Heart left ventricle (tissue), 16 donors: ENCODE results near the gene CNNM3. TPM values are rescaled to one million over a fixed set of nuclear protein-coding genes. Genes with fewer than 3 reads are reported as not detected.
A peak's percentile ranks its signal among the peaks of the same experiment; 100 is the strongest.

ENCODE experiments used
- ATAC-seq, 4 donors: fragments of 200-7000 bp; cut with Tn5 transposase; one replicate each; pipeline ENCODE4 v1.9.1; 2020 to 2022; ENCODE audit warnings: moderate library complexity in 4 of 4, mild to moderate bottlenecking in 3 of 4, moderate number of reproducible peaks in 1 of 4
- DNase-seq, 5 donors: peaks; one replicate each; pipeline ENCODE4 v3.0.0-alpha.2; 2020
- H3K27ac ChIP-seq, 12 donors: fragments of 200-600 bp; sonication (generic) in 4 of 12; one replicate each; pipeline versions ENCODE4 v1.5.0 to v1.8.0; 2016 to 2022; ENCODE audit warnings: mild to moderate bottlenecking in 2 of 12
- H3K27me3 ChIP-seq, 9 donors: fragments of 200-600 bp; sonication (generic) in 2 of 9; one replicate each; pipeline versions ENCODE4 v1.5.1 to v1.8.0; 2016 to 2022; ENCODE audit warnings: mild to moderate bottlenecking in 3 of 9
- H3K36me3 ChIP-seq, 9 donors: fragments of 200-600 bp; sonication (generic) in 2 of 9; one replicate each; pipeline versions ENCODE4 v1.5.0 to v1.8.0; 2018 to 2022; ENCODE audit warnings: mild to moderate bottlenecking in 2 of 9
- H3K4me1 ChIP-seq, 12 donors: fragments of 200-600 bp; sonication (generic) in 4 of 12; one replicate each; pipeline versions ENCODE4 v1.5.0 to v1.8.0; 2016 to 2022; ENCODE audit warnings: mild to moderate bottlenecking in 3 of 12
- H3K4me3 ChIP-seq, 12 donors: fragments of 200-600 bp; sonication (generic) in 4 of 12; one replicate each; pipeline versions ENCODE4 v1.5.0 to v1.8.0; 2017 to 2022; ENCODE audit warnings: mild to moderate bottlenecking in 9 of 12, moderate library complexity in 4 of 12
- H3K9me3 ChIP-seq, 12 donors: fragments of 200-600 bp; sonication (generic) in 4 of 12; one replicate each; pipeline versions ENCODE4 v1.5.0 to v1.8.0; 2016 to 2022; ENCODE audit warnings: mild to moderate bottlenecking in 1 of 12
- CTCF ChIP-seq, 12 donors: fragments of 200-600 bp; sonication (generic) in 4 of 12; IDR thresholded peaks; one replicate each; pipeline versions ENCODE4 v1.5.0 to v1.8.0; 2018 to 2022; ENCODE audit warnings: antibody characterized with exemption in 12 of 12, mild to moderate bottlenecking in 5 of 12
- POLR2A ChIP-seq, 2 donors: fragments of 450-650 bp; IDR thresholded peaks; one replicate each; pipeline ENCODE4 v1.6.1; 2017; ENCODE audit warnings: antibody characterized with exemption in 2 of 2, mild to moderate bottlenecking in 2 of 2, moderate library complexity in 2 of 2
- WGBS, 4 donors: extraction: QIAGEN DNeasy Blood & Tissue Kit in 2 of 4; methylation state at CpG; one replicate each; pipeline versions ENCODE4 v1.1.5 to v1.1.7; 2013 to 2018; 5-methylcytosine and 5-hydroxymethylcytosine counted together
- intact Hi-C, 10 donors: fragments of 100-400 bp; cut with DNase I; formaldehyde crosslinking; loops; one replicate each; pipeline versions ENCODE4 v1.11.1 to v1.14.2; 2022
- polyA plus RNA-seq, 2 donors: library from polyadenylated mRNA; stranded (reverse); fragments of 200-250 nt; gene quantifications; one replicate each; pipeline ENCODE4 v1.2.3, GENCODE V29; 2013
- total RNA-seq, 9 donors: library from RNA; depleted of rRNA in 2 of 9; stranded (reverse); fragments of >200 nt in 2 of 9; fragmentation: NEBNext Ultra II Directional in 3 of 9; extraction: Animal tissue kit (Norgen Biotek cat#: 25700) in 3 of 9; gene quantifications; one replicate each; pipeline versions ENCODE4 v1.1.0 to v1.2.4, GENCODE V29; 2016 to 2023
- donor health status: ischemic (EF 13 %, LVEDD 7.1; RV severe dilation, severe dysfunction).
- donor health status: healthy with polysubstance abuse.
- donor health status: DM: no; HTN: yes; CAD: no.
- donor health status: DM: no; HTN: no; CAD: no.
- donor health status: ischemic (EF 25% LVEDD 6.9; RV normal size, moderate dysfunction).
- donor health status: ischemic (EF 25% LVEDD 5.7; RV mildly dilated, moderate dysfunction).
- donor health status: healthy.
- donor health status: DM: yes; HTN: yes; CAD: no.
- donor health status: ischemic (EF 35%, LVEDD 5.7; RV mildly dilated, moderate dysfunction).
- donor health status: nonischemic (EF 11% LVEDD 7.7; RV severe dilation, severe dysfunction).
- donor health status: DM: yes; HTN: yes; CAD: no.
- donor health status: PGD.
- donor health status: ischemic (EF 29% LVEDD 5.4; RV normal size, mild dysfunction).
- donor health status: nonischemic (EF 23%, LVEDD 6.1; RV moderate dilation, normal function).

Gene CNNM3
- total and polyA plus RNA-seq, 11 donors: 5.1 to 17.7 (median 10.2) TPM

- peaks cover under 1 to 73% (median 49%) of the 10 kb centered on the region in 12 donors for H3K4me1 ChIP-seq
- TF ChIP-seq POLR2A (IDR thresholded peaks at IDR 0.05) (no peak), CTCF (IDR thresholded peaks at IDR 0.05) (no peak)
- peaks cover 0 to 48% (median 44%) of the 10 kb centered on the region in 9 donors for H3K36me3 ChIP-seq
- peaks cover 0 to 27% (median 0%) of the 10 kb centered on the region in 9 donors for H3K27me3 ChIP-seq
- intact Hi-C loops: loop anchor here in 4 of 10 donors (1.0 to 5.0 kb wide), 4 partner anchors 10 to 244 kb away; partner anchors contain the start of genes ANKRD36 (in 1 of the 4) and ANKRD39 (in 1 of the 4)
- DNase-seq (peak in 1 of 5 donors; percentile 58), ATAC-seq (no peak)
- 17 to 23% (median 21%) methylated on average over 19 to 27 of the region's 27 CpGs for WGBS, 4 donors
- peak overlapping the region; percentile 96 to 100 (median 98) for H3K27ac ChIP-seq
- H3K9me3 ChIP-seq: no peaks in the 10 kb centered on the region
- H3K4me3 ChIP-seq: peak overlapping the region; percentile 79 to 100 (median 98)
These were observed 51.9 kb downstream of the CNNM3 start for GRCh38 chr2:96867756-96868554.

- peak; percentile 90 to 95 (median 93) for DNase-seq
- peaks cover 0 to 27% (median 0%) of the 10 kb centered on the region in 9 donors for H3K27me3 ChIP-seq
- TF ChIP-seq CTCF (IDR thresholded peaks at IDR 0.05) (peak; percentile 30 to 82 (median 64)), POLR2A (IDR thresholded peaks at IDR 0.05) (peak in 1 of 2 donors; percentile 40)
- intact Hi-C loops: loop anchor here in 4 of 10 donors (1.0 to 5.0 kb wide), 5 partner anchors 10 to 244 kb away; partner anchors contain the start of genes ANKRD36 (in 1 of the 4) and ANKRD39 (in 1 of the 4)
- H3K36me3 ChIP-seq: peaks cover 0 to 40% (median 37%) of the 10 kb centered on the region in 9 donors
- H3K4me3 ChIP-seq: peak overlapping the region; percentile 79 to 100 (median 98)
- peak; percentile 68 to 74 (median 72) for ATAC-seq
- peak overlapping the region; percentile 96 to 100 (median 98) for H3K27ac ChIP-seq
- 0 to 1% (median 0%) methylated on average over 2 to 76 of the region's 76 CpGs for WGBS, 4 donors
- H3K9me3 ChIP-seq: no peaks in the 10 kb centered on the region
- H3K4me1 ChIP-seq: peaks cover 3 to 80% (median 51%) of the 10 kb centered on the region in 12 donors
These were observed 52.6 kb downstream of the CNNM3 start for GRCh38 chr2:96868555-96869280.

GRCh38 chr2:96869281-96869821, 53.3 kb downstream of the CNNM3 start:
- WGBS, 4 donors: 0 to 1% (median 1%) methylated on average over 9 to 64 of the region's 64 CpGs; no CpG with 5 or more reads in 1 of the 4 donors
- Histone ChIP-seq H3K36me3 (peaks cover 0 to 34% (median 30%) of the 10 kb centered on the region in 9 donors), H3K4me1 (peaks cover 3 to 81% (median 55%) of the 10 kb centered on the region in 12 donors), H3K9me3 (no peaks in the 10 kb centered on the region), H3K27me3 (peaks cover 0 to 27% (median 0%) of the 10 kb centered on the region in 9 donors), H3K4me3 (peak overlapping the region; percentile 79 to 100 (median 98)), H3K27ac (peak overlapping the region; percentile 96 to 100 (median 98))
- TF ChIP-seq CTCF (IDR thresholded peaks at IDR 0.05) (peak in 2 of 12 donors; percentile 0 to 20), POLR2A (IDR thresholded peaks at IDR 0.05) (no peak)
- ATAC-seq (peak; percentile 25 to 68 (median 49)), DNase-seq (peak; percentile 88 to 91 (median 90))
- intact Hi-C loops: loop anchor here in 3 of 10 donors (1.0 to 5.0 kb wide), 4 partner anchors 37 to 243 kb away; partner anchors contain the start of gene ANKRD36 (in 1 of the 3)
